GM10847 (cell line): ENCODE data around the gene SHROOM3.

Experiments
- POLR2A ChIP-seq: IDR thresholded peaks from 2 replicates; pipeline ENCODE4 v1.6.1; 2011; ENCODE audit not compliant: insufficient read length; ENCODE audit errors: extremely low read depth

The SHROOM3 gene

GRCh38 chr4:76751612-76752343 lies 316.7 kb downstream of the SHROOM3 start:
- no peak for TF ChIP-seq POLR2A

- TF ChIP-seq POLR2A, result no peak
Observed at GRCh38 chr4:76752861-76753501, 318.0 kb downstream of the SHROOM3 start.

GRCh38 chr4:76753814-76754213 lies 318.8 kb downstream of the SHROOM3 start:
- no peak for TF ChIP-seq POLR2A

GRCh38 chr4:76754439-76754838 lies 319.4 kb downstream of the SHROOM3 start:
- no peak for TF ChIP-seq POLR2A

GRCh38 chr4:76755756-76756155 lies 320.7 kb downstream of the SHROOM3 start:
- TF ChIP-seq POLR2A, result no peak

GRCh38 chr4:76756416-76756815 lies 321.4 kb downstream of the SHROOM3 start:
- TF ChIP-seq POLR2A, result no peak

GRCh38 chr4:76757418-76757939 lies 322.4 kb downstream of the SHROOM3 start:
- no peak for TF ChIP-seq POLR2A

- TF ChIP-seq POLR2A, result no peak
Observed at GRCh38 chr4:76758290-76758882, 323.4 kb downstream of the SHROOM3 start.

GRCh38 chr4:76758996-76759395 lies 324.0 kb downstream of the SHROOM3 start:
- TF ChIP-seq POLR2A, result no peak

- TF ChIP-seq POLR2A, result no peak
Observed at GRCh38 chr4:76760193-76760592, 325.2 kb downstream of the SHROOM3 start.

- TF ChIP-seq POLR2A, result no peak
Observed at GRCh38 chr4:76762137-76763130, 327.4 kb downstream of the SHROOM3 start.

GRCh38 chr4:76764251-76764650 lies 329.2 kb downstream of the SHROOM3 start:
- no peak for TF ChIP-seq POLR2A

- TF ChIP-seq POLR2A, result no peak
Observed at GRCh38 chr4:76765473-76766183, 330.6 kb downstream of the SHROOM3 start.

- no peak for TF ChIP-seq POLR2A
Observed at GRCh38 chr4:76767983-76768382, 333.0 kb downstream of the SHROOM3 start.
